Gastroesophageal sphincter (tissue), 3 donors: Measurements from ENCODE around the gene GMNC.

ENCODE experiments used
- CTCF ChIP-seq, 4 experiments: fragments of 200-600 bp in 2 of 4; fragments of 450-650 bp in 2 of 4; sonication (generic) in 1 of 4; IDR thresholded peaks; one replicate each; pipeline ENCODE4 v1.5.1; 2017 to 2019; ENCODE audit warnings: antibody characterized with exemption in 4 of 4, mild to moderate bottlenecking in 2 of 4, moderate library complexity in 2 of 4
- POLR2A ChIP-seq, 2 donors: fragments of 450-650 bp; IDR thresholded peaks; one replicate each; pipeline ENCODE4 v1.6.1; 2017; ENCODE audit warnings: antibody characterized with exemption in 2 of 2, mild to moderate bottlenecking in 2 of 2, moderate library complexity in 1 of 2

GRCh38 chr3:190865419-190865818, 2.9 kb upstream of the GMNC start:
- TF ChIP-seq CTCF (IDR thresholded peaks at IDR 0.05) (no peak), POLR2A (IDR thresholded peaks at IDR 0.05) (no peak)
